CD4-positive, CD25-positive, alpha-beta regulatory T cell (primary cell): ENCODE data around the gene CCDC93. TPM values are rescaled to one million over a fixed set of nuclear protein-coding genes. Genes with fewer than 3 reads are reported as not detected.

ENCODE experiments used
- ATAC-seq, 2 donors: fragments of 150-1000 bp; cut with Tn5 transposase; one replicate each; pipeline ENCODE4 v1.10.0; 2021; ENCODE audit warnings: low read depth in 2 of 2, moderate number of reproducible peaks in 2 of 2, moderate library complexity in 1 of 2
- DNase-seq, 3 donors: peaks; one replicate each; pipeline versions ENCODE4 v3.0.0 to v3.0.0-alpha.2; 2012 to 2022; ENCODE audit warnings: mixed read lengths in 1 of 3
- H3K27ac ChIP-seq: one replicate; pipeline ENCODE4 v1.7.0; 2013; ENCODE audit warnings: mild to moderate bottlenecking, low read length; ENCODE audit not compliant: insufficient read depth, poor library complexity, severe bottlenecking
- H3K27me3 ChIP-seq: one replicate; pipeline ENCODE4 v1.7.0; 2013; ENCODE audit warnings: low read length; ENCODE audit not compliant: control insufficient read depth, insufficient read depth
- H3K36me3 ChIP-seq: one replicate; pipeline ENCODE4 v1.7.0; 2013; ENCODE audit warnings: mild to moderate bottlenecking, low read length, moderate library complexity; ENCODE audit not compliant: control insufficient read depth, insufficient read depth
- H3K4me1 ChIP-seq: 2 replicates; pipeline ENCODE4 v1.7.0; 2013; ENCODE audit warnings: mild to moderate bottlenecking, low read length; ENCODE audit not compliant: insufficient read depth, control insufficient read depth, poor library complexity, severe bottlenecking
- H3K4me3 ChIP-seq: one replicate; pipeline ENCODE4 v1.7.0; 2013; ENCODE audit warnings: low read depth, mild to moderate bottlenecking, low read length, moderate library complexity
- H3K9me3 ChIP-seq, 2 experiments: 1 replicate in 1 of 2; 2 replicates in 1 of 2; pipeline ENCODE4 v1.7.0; 2013; ENCODE audit warnings: low read length in 2 of 2, mild to moderate bottlenecking in 1 of 2, moderate library complexity in 1 of 2; ENCODE audit not compliant: control insufficient read depth in 2 of 2
- H3K27ac Mint-ChIP-seq, 3 donors: one replicate each; pipeline ENCODE4 v1.8.0; 2020 to 2022; ENCODE audit warnings: mild to moderate bottlenecking in 3 of 3, mixed read lengths in 3 of 3, moderate library complexity in 2 of 3
- H3K27me3 Mint-ChIP-seq: one replicate; pipeline ENCODE4 v1.8.0; 2022; ENCODE audit warnings: mild to moderate bottlenecking, mixed read lengths
- H3K36me3 Mint-ChIP-seq: one replicate; pipeline ENCODE4 v1.8.0; 2020; ENCODE audit warnings: mixed read lengths
- H3K4me1 Mint-ChIP-seq, 4 donors: one replicate each; pipeline ENCODE4 v1.8.0; 2020 to 2022; ENCODE audit warnings: mixed read lengths in 4 of 4, mild to moderate bottlenecking in 1 of 4
- H3K4me3 Mint-ChIP-seq, 4 donors: one replicate each; pipeline ENCODE4 v1.8.0; 2020 to 2022; ENCODE audit warnings: mild to moderate bottlenecking in 4 of 4, mixed read lengths in 4 of 4, moderate library complexity in 3 of 4
- H3K9me3 Mint-ChIP-seq, 7 donors: one replicate each; pipeline ENCODE4 v1.8.0; 2020 to 2022; ENCODE audit warnings: mixed read lengths in 7 of 7, mild to moderate bottlenecking in 3 of 7, moderate library complexity in 2 of 7
- polyA plus RNA-seq, 4 donors: library from polyadenylated mRNA; unstranded; fragments of 300-500 nt; fragmentation: Illumina TruSeq; gene quantifications; one replicate each; pipeline ENCODE4 v1.2.3, GENCODE V29; 2021
- total RNA-seq: library from RNA; stranded (reverse); gene quantifications from one replicate; pipeline ENCODE4 v1.2.3, GENCODE V29; 2022

Gene CCDC93
- total and polyA plus RNA-seq, 5 donors from 2014 or later = 4.6 to 58.9 (median 6.3) TPM

- H3K4me1 ChIP-seq = no peaks in the 10 kb centered on the region
- ATAC-seq (no peak), DNase-seq (no peak)
- H3K9me3 ChIP-seq = no peaks in the 10 kb centered on the region
- no peak overlapping the region for H3K4me3 ChIP-seq
- H3K36me3 ChIP-seq = peaks cover 81% of the 10 kb centered on the region
- H3K27ac Mint-ChIP-seq = no peak overlapping the region
- H3K27me3 Mint-ChIP-seq = no peaks in the 10 kb centered on the region
- peaks cover 0 to 14% (median 13%) of the 10 kb centered on the region in 4 donors for H3K4me1 Mint-ChIP-seq
- H3K36me3 Mint-ChIP-seq = peaks cover 60% of the 10 kb centered on the region
- no peaks in the 10 kb centered on the region for H3K27me3 ChIP-seq
- no peak overlapping the region for H3K27ac ChIP-seq
- no peaks in the 10 kb centered on the region for H3K9me3 Mint-ChIP-seq
- H3K4me3 Mint-ChIP-seq = no peak overlapping the region
Observed at GRCh38 chr2:117977696-117978095, 36.2 kb downstream of the CCDC93 start.

GRCh38 chr2:117976581-117976980, 37.3 kb downstream of the CCDC93 start:
- Mint-ChIP-seq H3K9me3 (no peaks in the 10 kb centered on the region), H3K27me3 (no peaks in the 10 kb centered on the region), H3K27ac (peak overlapping the region in 2 of 3 donors; percentile 23 to 70), H3K4me3 (no peak overlapping the region), H3K4me1 (peaks cover 0 to 15% (median 12%) of the 10 kb centered on the region in 4 donors), H3K36me3 (peaks cover 68% of the 10 kb centered on the region)
- Histone ChIP-seq H3K27ac (no peak overlapping the region), H3K4me1 (no peaks in the 10 kb centered on the region), H3K9me3 (no peaks in the 10 kb centered on the region), H3K4me3 (no peak overlapping the region), H3K27me3 (no peaks in the 10 kb centered on the region), H3K36me3 (peaks cover 83% of the 10 kb centered on the region)
- no peak for DNase-seq
- no peak for ATAC-seq

DNA sequence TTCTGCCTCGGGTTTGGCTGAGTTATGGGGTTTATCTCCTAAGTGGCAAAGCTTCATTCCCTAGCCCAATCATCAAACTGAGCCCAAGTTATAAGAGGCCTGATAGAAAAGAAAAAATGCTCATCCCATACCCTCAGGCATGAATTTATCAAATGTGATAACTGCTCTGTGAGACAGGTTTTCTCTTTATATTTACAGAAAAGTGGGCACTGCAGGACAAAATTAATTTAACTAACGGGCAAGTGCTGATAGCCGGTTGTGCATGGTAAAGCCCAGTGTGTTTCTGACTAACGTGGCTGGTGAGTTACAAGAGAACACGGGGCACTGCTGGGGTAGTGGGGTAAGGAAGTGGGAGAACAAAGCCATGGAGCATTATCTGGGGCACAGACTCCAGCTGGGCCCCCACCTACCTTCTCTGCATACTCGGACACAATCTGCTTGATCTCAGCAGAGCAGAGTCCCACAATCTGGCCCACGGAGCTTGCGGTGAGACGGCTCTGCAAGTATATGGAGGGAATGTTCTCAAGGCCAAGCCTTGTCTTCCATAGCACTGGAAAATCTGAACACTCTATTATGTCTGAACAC, 40.3 kb downstream of the CCDC93 start:
- ATAC-seq = no peak
- Histone ChIP-seq H3K36me3 (peaks cover 84% of the 10 kb centered on the region), H3K27ac (no peak overlapping the region), H3K9me3 (no peaks in the 10 kb centered on the region), H3K4me1 (no peaks in the 10 kb centered on the region), H3K27me3 (no peaks in the 10 kb centered on the region), H3K4me3 (no peak overlapping the region)
- Mint-ChIP-seq H3K9me3 (no peaks in the 10 kb centered on the region), H3K4me3 (no peak overlapping the region), H3K27me3 (no peaks in the 10 kb centered on the region), H3K4me1 (peaks cover 0 to 10% (median 5%) of the 10 kb centered on the region in 4 donors), H3K36me3 (peaks cover 69% of the 10 kb centered on the region), H3K27ac (no peak overlapping the region)
- DNase-seq = no peak

DNA sequence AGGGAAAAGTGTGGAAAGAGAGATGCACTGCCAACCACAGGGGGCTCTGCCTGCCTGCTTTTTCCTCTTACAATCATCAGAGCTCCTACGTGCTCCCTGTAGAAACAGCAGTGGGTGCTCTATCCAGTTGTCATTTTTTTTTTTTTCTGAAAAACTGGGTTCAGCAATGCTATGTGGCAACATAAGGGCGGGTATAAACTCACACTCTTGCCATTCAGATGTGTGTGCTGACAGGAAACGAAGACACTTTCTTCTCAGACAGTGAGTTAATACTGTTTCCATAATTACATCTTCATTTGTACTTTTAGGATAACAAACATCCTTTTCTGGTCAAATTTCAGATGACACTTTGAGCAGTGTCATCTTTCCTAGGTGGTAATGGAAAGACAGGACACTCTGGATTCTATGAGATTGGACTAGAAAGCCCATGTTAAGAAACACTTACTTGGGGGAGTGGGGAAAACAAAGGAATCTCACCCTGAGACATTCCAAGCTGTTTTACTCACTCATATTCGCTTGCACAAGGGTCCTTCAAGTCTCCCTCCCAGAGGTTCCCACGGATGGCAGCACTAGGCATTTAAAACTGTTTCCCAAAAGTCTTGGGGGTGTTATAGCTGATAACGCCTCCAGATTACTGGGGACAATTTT, 41.3 kb downstream of the CCDC93 start:
- Histone ChIP-seq H3K27ac (no peak overlapping the region), H3K9me3 (no peaks in the 10 kb centered on the region), H3K4me3 (no peak overlapping the region), H3K4me1 (no peaks in the 10 kb centered on the region), H3K36me3 (peaks cover 88% of the 10 kb centered on the region), H3K27me3 (no peaks in the 10 kb centered on the region)
- Mint-ChIP-seq H3K27me3 (no peaks in the 10 kb centered on the region), H3K36me3 (peaks cover 69% of the 10 kb centered on the region), H3K27ac (peak overlapping the region in 1 of 3 donors; percentile 3), H3K9me3 (no peaks in the 10 kb centered on the region), H3K4me3 (no peak overlapping the region), H3K4me1 (peaks cover 0 to 14% (median 4%) of the 10 kb centered on the region in 4 donors)
- no peak for DNase-seq
- no peak for ATAC-seq

GRCh38 chr2:117968722-117969121, 45.1 kb downstream of the CCDC93 start:
- Mint-ChIP-seq H3K9me3 (no peaks in the 10 kb centered on the region), H3K4me3 (no peak overlapping the region), H3K4me1 (peaks cover 3 to 14% (median 5%) of the 10 kb centered on the region in 4 donors), H3K27ac (no peak overlapping the region), H3K36me3 (peaks cover 46% of the 10 kb centered on the region), H3K27me3 (no peaks in the 10 kb centered on the region)
- Histone ChIP-seq H3K4me3 (no peak overlapping the region), H3K27ac (no peak overlapping the region), H3K27me3 (no peaks in the 10 kb centered on the region), H3K9me3 (no peaks in the 10 kb centered on the region), H3K4me1 (no peaks in the 10 kb centered on the region), H3K36me3 (peaks cover 79% of the 10 kb centered on the region)
- DNase-seq = no peak
- ATAC-seq = no peak

GRCh38 chr2:117967977-117968718, 45.7 kb downstream of the CCDC93 start:
- H3K4me1 ChIP-seq = no peaks in the 10 kb centered on the region
- H3K36me3 ChIP-seq = peaks cover 76% of the 10 kb centered on the region
- H3K27me3 Mint-ChIP-seq = no peaks in the 10 kb centered on the region
- no peaks in the 10 kb centered on the region for H3K9me3 Mint-ChIP-seq
- H3K27ac ChIP-seq = no peak overlapping the region
- H3K27ac Mint-ChIP-seq = no peak overlapping the region
- no peaks in the 10 kb centered on the region for H3K27me3 ChIP-seq
- H3K4me3 ChIP-seq = no peak overlapping the region
- H3K9me3 ChIP-seq = no peaks in the 10 kb centered on the region
- H3K4me1 Mint-ChIP-seq = peaks cover 3 to 16% (median 9%) of the 10 kb centered on the region in 4 donors
- no peak for ATAC-seq
- H3K4me3 Mint-ChIP-seq = no peak overlapping the region
- no peak for DNase-seq
- H3K36me3 Mint-ChIP-seq = peaks cover 43% of the 10 kb centered on the region

GRCh38 chr2:117963446-117963845, 50.4 kb downstream of the CCDC93 start:
- no peaks in the 10 kb centered on the region for H3K27me3 Mint-ChIP-seq
- H3K4me1 ChIP-seq = no peaks in the 10 kb centered on the region
- DNase-seq = no peak
- H3K27ac Mint-ChIP-seq = peak overlapping the region in 1 of 3 donors; percentile 26
- H3K9me3 ChIP-seq = no peaks in the 10 kb centered on the region
- H3K27ac ChIP-seq = no peak overlapping the region
- peaks cover 65% of the 10 kb centered on the region for H3K36me3 ChIP-seq
- H3K4me1 Mint-ChIP-seq = peaks cover 2 to 11% (median 8%) of the 10 kb centered on the region in 4 donors
- H3K36me3 Mint-ChIP-seq = peaks cover 43% of the 10 kb centered on the region
- ATAC-seq = no peak
- no peak overlapping the region for H3K4me3 ChIP-seq
- no peaks in the 10 kb centered on the region for H3K9me3 Mint-ChIP-seq
- H3K27me3 ChIP-seq = no peaks in the 10 kb centered on the region
- no peak overlapping the region for H3K4me3 Mint-ChIP-seq
